Activated B cell treated with CpG ODN at 0.5 μM for 24 hours (primary cell): ENCODE data around the gene SEC61G. TPM values are rescaled to one million over a fixed set of nuclear protein-coding genes. Genes with fewer than 3 reads are reported as not detected.
A peak's percentile ranks its signal among the peaks of the same experiment; 100 is the strongest.

Experiments used
- ATAC-seq: fragments of 200-7000 bp; cut with Tn5 transposase; one replicate; pipeline ENCODE4 v1.10.0; 2021; ENCODE audit warnings: low read depth, mild to moderate bottlenecking, moderate library complexity
- CTCF ChIA-PET: fragments of 350-600 bp; sonication (Branson Sonifier 250); formaldehyde crosslinking; loops from one replicate; lab custom pipeline; 2021; ENCODE audit warnings: antibody characterized with exemption; lab: Charles Lee
- POLR2A ChIA-PET: fragments of 350-600 bp; sonication (Branson Sonifier 250); formaldehyde crosslinking; loops from one replicate; lab custom pipeline; 2021; ENCODE audit warnings: antibody characterized with exemption; lab: Charles Lee
- DNase-seq: peaks from one replicate; pipeline ENCODE4 v3.0.0; 2022
- H3K27ac Mint-ChIP-seq: one replicate; pipeline ENCODE4 v1.8.0; 2020; ENCODE audit warnings: mixed read lengths
- H3K27me3 Mint-ChIP-seq: one replicate; pipeline ENCODE4 v1.8.0; 2021; ENCODE audit warnings: mixed read lengths
- H3K36me3 Mint-ChIP-seq: one replicate; pipeline ENCODE4 v1.8.0; 2021; ENCODE audit warnings: low read depth, mixed read lengths
- H3K4me1 Mint-ChIP-seq: one replicate; pipeline ENCODE4 v1.8.0; 2021; ENCODE audit warnings: mixed read lengths
- H3K4me3 Mint-ChIP-seq: one replicate; pipeline ENCODE4 v1.8.0; 2020; ENCODE audit warnings: mild to moderate bottlenecking, mixed read lengths
- H3K9me3 Mint-ChIP-seq: one replicate; pipeline ENCODE4 v1.8.0; 2020; ENCODE audit warnings: mixed read lengths
- intact Hi-C: fragments of 100-400 bp; cut with micrococcal nuclease; formaldehyde crosslinking; loops from one replicate; pipeline ENCODE4 v1.15.1; 2024
- total RNA-seq: library from RNA; stranded (reverse); gene quantifications from 2 replicates; pipeline ENCODE4 v1.2.3, GENCODE V29; 2022
- TF ChIP-seq, protein P1 (sequence below): fragments of 200-600 bp; IDR thresholded peaks from one replicate; pipeline ENCODE4 v1.8.0; 2022; ENCODE audit warnings: antibody characterized with exemption, mild to moderate bottlenecking

Gene SEC61G
- total RNA-seq, 1 donor from 2014 or later: 57.3 TPM

DNA sequence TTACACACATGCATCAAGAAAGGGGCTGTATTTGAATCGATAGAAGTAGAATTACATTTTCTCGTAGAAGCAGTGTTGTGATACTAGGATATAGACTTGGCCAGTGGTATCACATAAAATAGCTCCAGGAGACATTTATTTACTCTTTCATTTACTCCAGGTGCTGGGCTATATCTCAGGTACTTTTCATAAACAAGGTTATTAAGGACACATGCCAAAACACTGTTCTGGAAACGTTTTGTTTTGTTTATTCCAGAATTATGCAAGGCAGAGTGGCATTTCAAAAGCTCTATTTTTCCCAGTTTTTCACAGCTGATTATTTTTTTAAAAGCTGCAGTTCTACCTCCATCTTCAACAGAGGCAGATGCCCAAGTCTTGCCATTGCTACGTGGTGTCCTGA, 37.8 kb upstream of the SEC61G start:
- ChIA-PET CTCF (no interaction called here), POLR2A (no interaction called here)
- Mint-ChIP-seq H3K9me3 (no peaks in the 10 kb centered on the region), H3K27ac (no peak overlapping the region), H3K4me3 (no peak overlapping the region), H3K4me1 (no peaks in the 10 kb centered on the region), H3K27me3 (peaks cover 8% of the 10 kb centered on the region), H3K36me3 (no peaks in the 10 kb centered on the region)
- DNase-seq (no peak), ATAC-seq (no peak)
- TF ChIP-seq, protein P1, sequence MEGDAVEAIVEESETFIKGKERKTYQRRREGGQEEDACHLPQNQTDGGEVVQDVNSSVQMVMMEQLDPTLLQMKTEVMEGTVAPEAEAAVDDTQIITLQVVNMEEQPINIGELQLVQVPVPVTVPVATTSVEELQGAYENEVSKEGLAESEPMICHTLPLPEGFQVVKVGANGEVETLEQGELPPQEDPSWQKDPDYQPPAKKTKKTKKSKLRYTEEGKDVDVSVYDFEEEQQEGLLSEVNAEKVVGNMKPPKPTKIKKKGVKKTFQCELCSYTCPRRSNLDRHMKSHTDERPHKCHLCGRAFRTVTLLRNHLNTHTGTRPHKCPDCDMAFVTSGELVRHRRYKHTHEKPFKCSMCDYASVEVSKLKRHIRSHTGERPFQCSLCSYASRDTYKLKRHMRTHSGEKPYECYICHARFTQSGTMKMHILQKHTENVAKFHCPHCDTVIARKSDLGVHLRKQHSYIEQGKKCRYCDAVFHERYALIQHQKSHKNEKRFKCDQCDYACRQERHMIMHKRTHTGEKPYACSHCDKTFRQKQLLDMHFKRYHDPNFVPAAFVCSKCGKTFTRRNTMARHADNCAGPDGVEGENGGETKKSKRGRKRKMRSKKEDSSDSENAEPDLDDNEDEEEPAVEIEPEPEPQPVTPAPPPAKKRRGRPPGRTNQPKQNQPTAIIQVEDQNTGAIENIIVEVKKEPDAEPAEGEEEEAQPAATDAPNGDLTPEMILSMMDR: no peak
- intact Hi-C loops: no loop called here

DNA sequence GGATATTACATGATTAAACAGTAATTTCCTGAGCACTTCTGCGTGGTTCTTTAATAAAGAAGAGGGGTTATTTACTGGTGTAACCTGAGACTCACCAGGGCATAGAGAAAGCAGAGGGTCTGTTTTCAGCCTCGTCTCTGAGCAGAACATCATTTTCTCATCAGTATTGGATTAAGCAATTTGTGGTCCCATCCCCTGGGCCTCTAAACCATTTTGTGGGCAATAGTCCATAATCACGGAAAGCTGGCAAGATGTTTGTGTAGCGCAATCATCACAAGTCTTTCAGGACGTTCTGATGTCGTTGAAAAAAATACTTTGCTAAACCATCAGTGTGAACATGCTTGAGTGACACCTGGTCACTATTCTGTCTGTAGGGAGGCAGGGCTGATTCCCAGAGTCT, 37.1 kb upstream of the SEC61G start:
- Mint-ChIP-seq H3K9me3 (no peaks in the 10 kb centered on the region), H3K27ac (no peak overlapping the region), H3K27me3 (peaks cover 8% of the 10 kb centered on the region), H3K4me3 (no peak overlapping the region), H3K36me3 (no peaks in the 10 kb centered on the region), H3K4me1 (no peaks in the 10 kb centered on the region)
- TF ChIP-seq, protein P1: no peak
- intact Hi-C loops: no loop called here
- ChIA-PET POLR2A (no interaction called here), CTCF (no interaction called here)
- DNase-seq (no peak), ATAC-seq (no peak)

DNA sequence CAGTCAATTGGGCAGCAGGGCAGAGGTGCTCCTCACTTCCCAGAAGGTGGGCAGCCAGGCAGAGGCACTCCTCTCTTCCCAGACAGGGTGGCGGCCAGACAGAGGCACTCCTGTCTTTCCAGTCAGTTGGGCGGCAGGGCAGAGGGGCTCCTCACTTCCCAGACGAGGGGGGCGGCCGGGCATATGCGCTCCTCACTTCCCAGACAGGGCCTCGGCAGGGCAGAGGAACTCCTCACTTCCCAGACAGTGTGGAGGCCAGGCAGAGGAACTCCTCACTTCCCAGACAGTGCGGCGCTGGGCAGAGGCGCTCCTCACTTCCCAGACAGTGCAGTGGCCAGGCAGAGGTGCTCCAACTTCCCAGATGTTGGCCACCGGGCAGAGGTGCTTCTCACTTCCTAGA, 33.4 kb upstream of the SEC61G start:
- H3K27me3 Mint-ChIP-seq: peaks cover 28% of the 10 kb centered on the region
- no peak for ATAC-seq
- H3K4me1 Mint-ChIP-seq: no peaks in the 10 kb centered on the region
- TF ChIP-seq, protein P1: no peak
- intact Hi-C loops: no loop called here
- H3K4me3 Mint-ChIP-seq: no peak overlapping the region
- no peak overlapping the region for H3K27ac Mint-ChIP-seq
- no peaks in the 10 kb centered on the region for H3K36me3 Mint-ChIP-seq
- POLR2A ChIA-PET: no interaction called here
- H3K9me3 Mint-ChIP-seq: no peaks in the 10 kb centered on the region
- no peak for DNase-seq
- CTCF ChIA-PET: no interaction called here

DNA sequence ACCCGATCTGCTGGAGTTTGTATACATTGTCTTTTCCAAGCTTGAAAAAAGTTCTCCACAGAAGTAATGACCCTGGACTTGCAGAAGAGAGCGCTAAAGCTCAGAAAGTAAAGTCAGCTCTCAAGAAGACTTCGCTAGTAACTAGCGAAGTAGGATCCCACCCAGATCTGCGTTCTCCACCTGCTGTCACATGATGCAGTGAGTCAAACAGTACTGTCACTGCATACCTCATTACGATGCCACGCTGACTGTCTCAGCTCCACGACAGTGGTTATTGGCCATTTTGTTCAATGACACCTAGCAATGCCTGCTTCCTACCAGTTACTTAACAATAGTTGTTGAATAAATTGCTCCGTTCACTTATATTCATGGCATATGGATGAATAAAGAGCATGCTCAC, 29.7 kb upstream of the SEC61G start:
- ATAC-seq (peak; percentile 40), DNase-seq (no peak)
- no peaks in the 10 kb centered on the region for H3K9me3 Mint-ChIP-seq
- no peak overlapping the region for H3K27ac Mint-ChIP-seq
- intact Hi-C loops: loop anchor here (1.0 kb wide), 1 partner anchor 467 kb away; no protein-coding TSS in a partner anchor
- CTCF ChIA-PET: interaction anchor here (1.2 to 2.1 kb wide), 2 partner anchors 13 to 467 kb away, joined by 3 to 19 read pairs; no protein-coding TSS in a partner anchor
- no peaks in the 10 kb centered on the region for H3K4me1 Mint-ChIP-seq
- no peaks in the 10 kb centered on the region for H3K36me3 Mint-ChIP-seq
- peaks cover 26% of the 10 kb centered on the region for H3K27me3 Mint-ChIP-seq
- no peak overlapping the region for H3K4me3 Mint-ChIP-seq
- POLR2A ChIA-PET: no interaction called here
- TF ChIP-seq, protein P1: no peak

DNA sequence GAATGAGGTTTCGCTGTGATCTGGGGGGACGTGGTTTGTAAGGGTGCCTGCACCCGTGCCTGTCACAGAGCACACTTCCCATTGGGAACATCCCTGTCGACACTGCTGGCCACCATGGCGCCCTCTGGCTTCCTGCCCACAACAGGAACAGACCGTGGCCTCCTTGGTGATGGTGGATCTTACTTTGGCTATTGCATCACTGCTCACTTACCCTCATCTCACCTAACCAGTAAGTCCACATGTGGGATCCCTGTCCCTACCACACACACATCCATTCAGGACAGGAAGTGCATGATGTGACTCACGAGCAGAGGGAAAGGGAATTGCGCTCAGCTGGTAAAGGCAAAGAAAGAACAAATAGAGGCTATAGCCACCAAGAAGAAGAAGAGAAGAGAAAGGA, 26.2 kb upstream of the SEC61G start:
- Mint-ChIP-seq H3K36me3 (no peaks in the 10 kb centered on the region), H3K4me1 (no peaks in the 10 kb centered on the region), H3K27ac (no peak overlapping the region), H3K4me3 (no peak overlapping the region), H3K27me3 (peaks cover 20% of the 10 kb centered on the region), H3K9me3 (no peaks in the 10 kb centered on the region)
- ChIA-PET CTCF (no interaction called here), POLR2A (no interaction called here)
- intact Hi-C loops: no loop called here
- TF ChIP-seq, protein P1: no peak
- ATAC-seq (no peak), DNase-seq (no peak)
